Measurements from ENCODE around the gene PHAF1.

DNA sequence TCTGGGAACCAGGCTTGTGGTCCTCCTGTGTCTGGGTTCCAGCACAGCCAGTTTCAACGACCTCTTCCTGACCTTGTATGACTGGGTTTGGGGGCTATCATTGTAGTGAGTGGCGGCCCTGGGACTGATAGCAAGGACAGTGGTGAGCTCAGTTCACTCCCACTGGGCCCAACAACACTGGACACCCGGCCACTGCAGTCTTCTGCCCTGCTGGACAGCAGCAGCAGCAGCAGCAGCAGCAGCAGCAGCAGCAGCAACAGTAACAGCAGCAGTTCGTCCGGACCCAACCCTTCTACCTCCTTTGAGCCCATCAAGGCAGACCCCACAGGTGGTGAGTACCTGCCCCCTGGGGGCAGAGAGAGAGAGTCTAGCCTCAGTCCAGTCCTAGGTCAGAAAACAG, 85.9 kb downstream of the PHAF1 start:
- TF ChIP-seq ZNF777 (CRISPR knock-in tag; IDR thresholded peaks at IDR 0.05) (no peak), MYNN (CRISPR knock-in tag; IDR thresholded peaks at IDR 0.05; ENCODE audit: low read depth) (no peak), ZNF557 (CRISPR knock-in tag; IDR thresholded peaks at IDR 0.05) (no peak), GATA4 (IDR thresholded peaks at IDR 0.05; ENCODE audit: borderline replicate concordance, low read depth) (no peak), DMAP1 (CRISPR knock-in tag; IDR thresholded peaks at IDR 0.05) (no peak), RFX1 (IDR thresholded peaks at IDR 0.05) (no peak), ZNF24 (IDR thresholded peaks at IDR 0.05) (no peak)
- TF ChIP-seq, protein P1, sequence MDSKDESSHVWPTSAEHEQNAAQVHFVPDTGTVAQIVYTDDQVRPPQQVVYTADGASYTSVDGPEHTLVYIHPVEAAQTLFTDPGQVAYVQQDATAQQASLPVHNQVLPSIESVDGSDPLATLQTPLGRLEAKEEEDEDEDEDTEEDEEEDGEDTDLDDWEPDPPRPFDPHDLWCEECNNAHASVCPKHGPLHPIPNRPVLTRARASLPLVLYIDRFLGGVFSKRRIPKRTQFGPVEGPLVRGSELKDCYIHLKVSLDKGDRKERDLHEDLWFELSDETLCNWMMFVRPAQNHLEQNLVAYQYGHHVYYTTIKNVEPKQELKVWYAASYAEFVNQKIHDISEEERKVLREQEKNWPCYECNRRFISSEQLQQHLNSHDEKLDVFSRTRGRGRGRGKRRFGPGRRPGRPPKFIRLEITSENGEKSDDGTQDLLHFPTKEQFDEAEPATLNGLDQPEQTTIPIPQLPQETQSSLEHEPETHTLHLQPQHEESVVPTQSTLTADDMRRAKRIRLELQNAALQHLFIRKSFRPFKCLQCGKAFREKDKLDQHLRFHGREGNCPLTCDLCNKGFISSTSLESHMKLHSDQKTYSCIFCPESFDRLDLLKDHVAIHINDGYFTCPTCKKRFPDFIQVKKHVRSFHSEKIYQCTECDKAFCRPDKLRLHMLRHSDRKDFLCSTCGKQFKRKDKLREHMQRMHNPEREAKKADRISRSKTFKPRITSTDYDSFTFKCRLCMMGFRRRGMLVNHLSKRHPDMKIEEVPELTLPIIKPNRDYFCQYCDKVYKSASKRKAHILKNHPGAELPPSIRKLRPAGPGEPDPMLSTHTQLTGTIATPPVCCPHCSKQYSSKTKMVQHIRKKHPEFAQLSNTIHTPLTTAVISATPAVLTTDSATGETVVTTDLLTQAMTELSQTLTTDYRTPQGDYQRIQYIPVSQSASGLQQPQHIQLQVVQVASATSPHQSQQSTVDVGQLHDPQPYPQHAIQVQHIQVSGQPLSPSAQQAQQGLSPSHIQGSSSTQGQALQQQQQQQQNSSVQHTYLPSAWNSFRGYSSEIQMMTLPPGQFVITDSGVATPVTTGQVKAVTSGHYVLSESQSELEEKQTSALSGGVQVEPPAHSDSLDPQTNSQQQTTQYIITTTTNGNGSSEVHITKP (CRISPR knock-in tag; IDR thresholded peaks at IDR 0.05; ENCODE audit: low read depth): no peak
- TF ChIP-seq, protein P2, sequence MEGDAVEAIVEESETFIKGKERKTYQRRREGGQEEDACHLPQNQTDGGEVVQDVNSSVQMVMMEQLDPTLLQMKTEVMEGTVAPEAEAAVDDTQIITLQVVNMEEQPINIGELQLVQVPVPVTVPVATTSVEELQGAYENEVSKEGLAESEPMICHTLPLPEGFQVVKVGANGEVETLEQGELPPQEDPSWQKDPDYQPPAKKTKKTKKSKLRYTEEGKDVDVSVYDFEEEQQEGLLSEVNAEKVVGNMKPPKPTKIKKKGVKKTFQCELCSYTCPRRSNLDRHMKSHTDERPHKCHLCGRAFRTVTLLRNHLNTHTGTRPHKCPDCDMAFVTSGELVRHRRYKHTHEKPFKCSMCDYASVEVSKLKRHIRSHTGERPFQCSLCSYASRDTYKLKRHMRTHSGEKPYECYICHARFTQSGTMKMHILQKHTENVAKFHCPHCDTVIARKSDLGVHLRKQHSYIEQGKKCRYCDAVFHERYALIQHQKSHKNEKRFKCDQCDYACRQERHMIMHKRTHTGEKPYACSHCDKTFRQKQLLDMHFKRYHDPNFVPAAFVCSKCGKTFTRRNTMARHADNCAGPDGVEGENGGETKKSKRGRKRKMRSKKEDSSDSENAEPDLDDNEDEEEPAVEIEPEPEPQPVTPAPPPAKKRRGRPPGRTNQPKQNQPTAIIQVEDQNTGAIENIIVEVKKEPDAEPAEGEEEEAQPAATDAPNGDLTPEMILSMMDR (CRISPR knock-in tag; IDR thresholded peaks at IDR 0.05): no peak

Data from HepG2 (cell line).